ENCODE results near the gene MAP1S. TPM values are rescaled to one million over a fixed set of nuclear protein-coding genes. Genes with fewer than 3 reads are reported as not detected.
A peak's percentile ranks its signal among the peaks of the same experiment; 100 is the strongest.

The MAP1S gene
- total RNA-seq, 1 donor from 2014 or later = 8.9 TPM

- TF ChIP-seq CTCF (IDR thresholded peaks at IDR 0.05) (no peak), EZH2 (IDR thresholded peaks at IDR 0.05) (no peak), EZH2phosphoT487 (IDR thresholded peaks at IDR 0.05) (no peak)
- H3K79me2 ChIP-seq (ENCODE audit: low read depth) = no peaks in the 10 kb centered on the region
- no peaks in the 10 kb centered on the region for H3K9me3 ChIP-seq (ENCODE audit: low read depth)
- H3K4me3 ChIP-seq = no peak overlapping the region
- H3K9me3 Mint-ChIP-seq = no peaks in the 10 kb centered on the region
- H4K20me1 ChIP-seq (ENCODE audit: low read depth) = no peaks in the 10 kb centered on the region
- peaks cover 6% of the 10 kb centered on the region for H3K4me1 ChIP-seq
- no peak overlapping the region for H3K27ac ChIP-seq
- no peaks in the 10 kb centered on the region for H3K27me3 ChIP-seq
- no peak overlapping the region for H3K4me3 Mint-ChIP-seq
- peaks cover 15% of the 10 kb centered on the region for H3F3A ChIP-seq (ENCODE audit: low read depth)
- no peak for DNase-seq (ENCODE audit: low spot score)
- H3K4me2 ChIP-seq = no peak overlapping the region
- no peak overlapping the region for H3K27ac Mint-ChIP-seq
- H3K36me3 Mint-ChIP-seq = peaks cover 14% of the 10 kb centered on the region
- H3K27me3 Mint-ChIP-seq (ENCODE audit: insufficient read depth, low read depth) = peaks cover 3% of the 10 kb centered on the region
- H3K9ac ChIP-seq = no peak overlapping the region
- H2AFZ ChIP-seq (replicated peaks) = no peak overlapping the region
- no peaks in the 10 kb centered on the region for H3K36me3 ChIP-seq
- peaks cover 22% of the 10 kb centered on the region for H3K4me1 Mint-ChIP-seq
Observed at GRCh38 chr19:17765069-17765618, 45.9 kb downstream of the MAP1S start.

GRCh38 chr19:17766543-17767131, 47.4 kb downstream of the MAP1S start:
- TF ChIP-seq CTCF (IDR thresholded peaks at IDR 0.05) = peak; percentile 92
- TF ChIP-seq EZH2phosphoT487 (IDR thresholded peaks at IDR 0.05) = no peak
- no peak for TF ChIP-seq EZH2 (IDR thresholded peaks at IDR 0.05)
- no peak overlapping the region for H3K27ac Mint-ChIP-seq
- Histone ChIP-seq H3K4me1 (peaks cover 6% of the 10 kb centered on the region), H2AFZ (replicated peaks) (no peak overlapping the region), H3K36me3 (no peaks in the 10 kb centered on the region), H3K27me3 (no peaks in the 10 kb centered on the region), H3K79me2 (ENCODE audit: low read depth) (no peaks in the 10 kb centered on the region), H3K4me3 (no peak overlapping the region), H3K9me3 (ENCODE audit: low read depth) (no peaks in the 10 kb centered on the region), H4K20me1 (ENCODE audit: low read depth) (no peaks in the 10 kb centered on the region), H3F3A (ENCODE audit: low read depth) (peaks cover 14% of the 10 kb centered on the region), H3K4me2 (no peak overlapping the region), H3K27ac (no peak overlapping the region), H3K9ac (no peak overlapping the region)
- H3K4me3 Mint-ChIP-seq = no peak overlapping the region
- peaks cover 17% of the 10 kb centered on the region for H3K4me1 Mint-ChIP-seq
- peak; percentile 93 for DNase-seq (ENCODE audit: low spot score)
- no peaks in the 10 kb centered on the region for H3K27me3 Mint-ChIP-seq (ENCODE audit: insufficient read depth, low read depth)
- H3K9me3 Mint-ChIP-seq = no peaks in the 10 kb centered on the region
- H3K36me3 Mint-ChIP-seq = peaks cover 12% of the 10 kb centered on the region

- H2AFZ ChIP-seq (replicated peaks) = no peak overlapping the region
- no peaks in the 10 kb centered on the region for H3K36me3 ChIP-seq
- Mint-ChIP-seq H3K27me3 (ENCODE audit: insufficient read depth, low read depth) (no peaks in the 10 kb centered on the region), H3K4me1 (peaks cover 13% of the 10 kb centered on the region), H3K9me3 (no peaks in the 10 kb centered on the region), H3K36me3 (peaks cover 17% of the 10 kb centered on the region), H3K4me3 (no peak overlapping the region), H3K27ac (no peak overlapping the region)
- H3K4me2 ChIP-seq = no peak overlapping the region
- H3F3A ChIP-seq (ENCODE audit: low read depth) = peaks cover 5% of the 10 kb centered on the region
- no peaks in the 10 kb centered on the region for H3K4me1 ChIP-seq
- H3K9ac ChIP-seq = no peak overlapping the region
- no peaks in the 10 kb centered on the region for H3K27me3 ChIP-seq
- no peak overlapping the region for H3K4me3 ChIP-seq
- no peaks in the 10 kb centered on the region for H3K9me3 ChIP-seq (ENCODE audit: low read depth)
- no peak for TF ChIP-seq CTCF (IDR thresholded peaks at IDR 0.05)
- TF ChIP-seq EZH2 (IDR thresholded peaks at IDR 0.05) = no peak
- TF ChIP-seq EZH2phosphoT487 (IDR thresholded peaks at IDR 0.05) = no peak
- H3K27ac ChIP-seq = no peak overlapping the region
- no peaks in the 10 kb centered on the region for H4K20me1 ChIP-seq (ENCODE audit: low read depth)
- no peaks in the 10 kb centered on the region for H3K79me2 ChIP-seq (ENCODE audit: low read depth)
- DNase-seq (ENCODE audit: low spot score) = no peak
Observed at GRCh38 chr19:17767559-17767958, 48.3 kb downstream of the MAP1S start.
